GM21576 (cell line): Measurements from ENCODE around the gene ZNF460.

Experiments used
- ATAC-seq: cut with Tn5 transposase; IDR thresholded peaks from one replicate; pipeline ENCODE4 v1.9.1; 2021; ENCODE audit warnings: mild to moderate bottlenecking, moderate library complexity; ENCODE audit not compliant: unreplicated experiment

ZNF460 gene

GRCh38 chr19:57279418-57280164 lies 694 bp upstream of the ZNF460 start:
- ATAC-seq = peak; percentile 67

DNA sequence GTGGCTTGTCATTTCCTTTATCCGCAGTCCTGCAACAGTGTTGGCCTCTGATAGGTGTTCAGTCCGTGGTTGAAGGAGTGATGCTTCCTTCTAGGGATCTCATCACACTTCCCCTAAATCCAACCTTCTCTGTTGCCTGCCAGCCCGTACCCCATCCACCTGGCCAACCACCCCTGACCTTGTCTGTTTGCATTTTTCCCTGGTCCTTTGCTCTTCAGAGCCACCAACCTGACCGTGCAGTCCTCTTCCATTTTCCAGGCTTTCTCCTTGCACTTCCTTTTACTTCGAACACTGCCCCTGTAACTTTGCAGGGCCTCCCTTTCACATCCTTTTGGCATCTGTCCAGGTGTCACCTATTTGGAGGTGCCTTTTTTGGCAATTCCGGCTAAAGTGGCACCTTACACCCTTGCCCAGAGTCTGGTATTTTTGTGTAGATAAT lies 696 bp downstream of the ZNF460 start:
- ATAC-seq = no peak

GRCh38 chr19:57282011-57282643 lies 1.8 kb downstream of the ZNF460 start:
- ATAC-seq = no peak

GRCh38 chr19:57288373-57288772 lies 8.1 kb downstream of the ZNF460 start:
- ATAC-seq = no peak

DNA sequence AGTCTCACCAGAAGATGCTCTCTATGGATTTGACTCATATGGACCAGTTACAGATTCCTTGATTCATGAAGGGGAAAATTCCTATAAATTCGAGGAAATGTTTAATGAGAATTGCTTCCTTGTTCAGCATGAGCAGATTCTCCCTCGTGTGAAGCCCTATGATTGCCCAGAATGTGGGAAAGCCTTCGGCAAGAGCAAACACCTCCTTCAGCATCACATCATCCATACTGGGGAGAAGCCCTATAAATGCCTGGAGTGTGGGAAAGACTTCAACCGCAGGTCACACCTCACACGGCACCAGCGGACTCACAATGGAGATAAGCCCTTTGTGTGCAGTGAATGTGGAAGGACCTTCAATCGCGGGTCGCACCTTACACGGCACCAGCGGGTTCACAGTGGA lies 10.7 kb downstream of the ZNF460 start:
- no peak for ATAC-seq

- ATAC-seq = no peak
Observed at GRCh38 chr19:57292547-57292946, 12.3 kb downstream of the ZNF460 start.

- no peak for ATAC-seq
Observed at GRCh38 chr19:57293719-57294118, 13.4 kb downstream of the ZNF460 start.

DNA sequence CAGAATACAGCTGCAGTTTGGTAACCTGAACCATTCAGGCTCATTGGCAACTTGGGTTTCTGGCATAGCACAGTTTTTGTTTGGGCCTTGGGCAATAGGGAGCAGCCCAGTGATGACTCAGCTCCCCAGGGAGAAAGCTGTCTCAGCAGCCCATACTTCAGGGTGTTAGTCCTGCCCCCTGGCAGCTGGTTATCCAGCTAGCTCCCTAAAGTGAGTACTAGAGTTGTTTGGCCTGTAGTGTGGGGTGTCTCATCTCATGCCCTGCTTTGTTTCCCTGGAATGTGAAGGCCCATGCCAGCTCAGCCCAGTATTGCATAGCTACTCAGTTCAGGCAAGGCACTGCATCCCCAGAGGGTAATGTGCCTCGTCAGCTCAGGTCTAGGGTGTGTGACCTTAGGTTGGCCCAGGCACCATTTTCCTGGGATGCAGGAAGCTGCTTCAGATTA lies 21.8 kb downstream of the ZNF460 start:
- ATAC-seq = no peak

DNA sequence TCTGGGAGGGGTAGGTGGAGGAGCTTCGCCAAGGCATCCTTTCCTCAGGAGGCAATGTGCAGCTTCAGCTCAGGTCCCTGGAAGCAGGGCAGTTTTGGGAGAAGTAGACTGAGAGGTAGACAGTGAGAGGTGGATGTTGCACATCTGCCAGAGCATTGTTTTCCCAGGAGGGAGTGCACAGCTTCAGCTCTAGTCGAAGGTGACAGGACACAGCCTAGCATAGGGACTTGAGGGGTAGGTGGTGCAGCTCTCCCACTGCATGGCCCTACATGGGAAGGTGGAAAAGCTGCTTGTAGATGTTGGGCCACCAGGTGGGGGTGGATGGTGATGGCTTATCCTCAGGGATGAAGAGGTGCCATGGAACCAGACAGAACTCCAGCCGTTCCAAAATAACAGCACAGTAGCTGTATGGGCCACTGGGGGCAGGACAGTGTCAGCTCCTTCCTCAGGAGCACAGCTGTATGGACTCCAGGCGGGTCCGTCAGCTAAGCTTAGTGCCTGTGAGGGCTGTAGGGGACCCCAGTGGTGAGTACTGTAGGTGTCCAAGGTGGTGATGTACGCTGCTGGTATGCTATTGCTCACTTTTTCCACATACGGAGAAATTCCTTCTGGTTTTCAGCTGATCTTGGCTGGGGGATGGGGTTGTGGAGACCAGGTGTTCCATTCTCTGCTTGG lies 22.6 kb downstream of the ZNF460 start:
- no peak for ATAC-seq

DNA sequence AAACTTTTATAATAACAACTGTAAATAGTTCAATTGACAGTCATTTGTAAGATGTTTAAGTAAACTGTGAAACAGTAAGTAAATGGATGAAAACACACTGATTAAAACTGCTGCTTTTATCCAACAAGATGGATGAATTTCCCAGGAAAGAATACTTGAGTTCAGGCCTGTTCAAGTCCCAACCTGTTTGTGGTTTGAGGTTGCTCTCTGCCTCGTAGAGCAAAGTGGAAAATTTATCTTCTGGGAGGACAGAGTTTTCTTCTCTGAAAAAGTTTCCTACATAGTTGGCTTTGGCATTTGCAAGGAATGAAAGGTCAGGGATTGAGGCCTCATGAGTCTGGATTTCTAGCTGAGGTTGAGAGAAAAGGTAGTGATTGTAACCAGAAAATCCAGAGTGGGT lies 24.8 kb downstream of the ZNF460 start:
- ATAC-seq = no peak

DNA sequence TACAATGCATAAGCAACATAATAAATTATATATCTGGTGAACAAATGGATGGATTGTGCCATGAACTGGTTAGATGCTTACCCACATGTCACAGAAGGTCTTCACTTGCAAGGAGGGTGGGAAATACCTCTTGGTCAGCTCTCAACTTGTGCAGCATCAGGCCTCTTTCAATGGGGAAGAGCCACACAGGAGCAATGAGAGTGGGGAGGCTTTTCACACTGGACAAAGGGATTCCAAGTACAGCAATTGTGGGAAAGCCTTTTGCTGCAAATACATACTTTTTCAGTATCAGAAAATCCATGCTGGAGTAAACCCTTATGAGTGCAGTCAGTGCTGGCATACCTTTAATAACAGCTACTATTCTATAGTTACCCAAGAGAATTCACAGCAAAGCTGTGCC lies 28.2 kb downstream of the ZNF460 start:
- no peak for ATAC-seq

DNA sequence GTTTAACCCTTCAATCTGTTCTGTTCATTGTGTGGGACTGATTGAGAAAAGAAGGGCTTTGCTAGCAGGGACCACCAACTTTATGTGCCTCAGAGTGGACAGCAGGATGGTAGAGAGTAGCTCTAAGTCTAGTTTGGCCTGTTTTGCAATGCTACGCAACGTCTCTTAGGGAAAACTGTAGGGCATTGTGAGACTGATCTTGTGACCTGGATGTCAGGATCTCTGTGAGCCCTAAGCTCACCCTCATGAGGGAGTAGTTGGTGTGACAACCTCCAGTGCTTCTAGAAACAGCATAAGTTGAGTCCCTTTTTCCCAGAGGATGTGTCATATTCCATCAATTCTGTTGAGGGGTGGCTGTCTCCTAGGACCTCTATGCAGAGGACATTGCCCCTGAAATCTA lies 30.5 kb downstream of the ZNF460 start:
- no peak for ATAC-seq

DNA sequence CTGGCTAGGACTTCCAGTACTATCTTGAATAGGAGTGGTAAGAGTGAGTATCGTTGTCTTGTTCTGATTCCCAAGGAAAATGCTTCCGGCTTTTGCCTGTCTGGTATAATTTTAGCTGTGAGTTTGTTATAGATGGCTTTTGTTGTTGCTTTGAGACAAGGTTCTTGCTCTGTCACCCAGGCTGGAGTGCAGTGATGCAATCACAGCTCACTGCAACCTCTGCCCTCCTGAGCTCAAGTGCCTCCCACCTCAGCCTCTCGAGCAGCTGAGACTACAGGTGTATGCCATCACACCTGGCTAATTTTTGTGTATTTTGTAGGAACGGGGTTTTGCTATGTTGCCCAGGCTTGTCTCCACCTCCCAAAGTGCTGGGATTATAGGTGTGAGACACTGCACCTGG lies 33.9 kb downstream of the ZNF460 start:
- ATAC-seq = no peak

DNA sequence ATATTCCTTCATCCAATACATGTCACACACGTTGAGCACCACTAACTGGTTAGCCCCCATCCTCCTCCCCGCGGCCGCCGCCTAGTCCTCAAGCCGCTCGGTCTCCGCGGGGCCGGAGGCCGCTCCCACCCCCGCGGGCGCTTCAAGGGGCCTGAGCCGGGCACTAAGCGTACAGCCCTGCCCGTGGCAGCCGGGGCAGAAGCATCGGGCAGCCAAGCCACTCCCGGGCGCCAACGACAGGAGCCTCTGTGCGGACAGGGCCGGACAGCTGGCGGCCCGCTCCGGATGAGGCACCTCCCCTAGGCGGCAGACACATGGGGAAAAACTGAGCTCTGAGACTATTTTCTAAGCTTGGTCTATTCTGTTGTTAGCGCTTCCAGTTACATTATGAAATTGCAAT lies 37.2 kb downstream of the ZNF460 start:
- ATAC-seq = no peak

- ATAC-seq = no peak
Observed at GRCh38 chr19:57319869-57320179, 39.5 kb downstream of the ZNF460 start.

GRCh38 chr19:57320180-57321084 lies 40.1 kb downstream of the ZNF460 start, which contains the start of gene ZNF543:
TSS of gene ZNF543 (plus strand) at chr19:57320472. CDS start at chr19:57320854, 382 bp downstream.
- peak; percentile 96 for ATAC-seq

DNA sequence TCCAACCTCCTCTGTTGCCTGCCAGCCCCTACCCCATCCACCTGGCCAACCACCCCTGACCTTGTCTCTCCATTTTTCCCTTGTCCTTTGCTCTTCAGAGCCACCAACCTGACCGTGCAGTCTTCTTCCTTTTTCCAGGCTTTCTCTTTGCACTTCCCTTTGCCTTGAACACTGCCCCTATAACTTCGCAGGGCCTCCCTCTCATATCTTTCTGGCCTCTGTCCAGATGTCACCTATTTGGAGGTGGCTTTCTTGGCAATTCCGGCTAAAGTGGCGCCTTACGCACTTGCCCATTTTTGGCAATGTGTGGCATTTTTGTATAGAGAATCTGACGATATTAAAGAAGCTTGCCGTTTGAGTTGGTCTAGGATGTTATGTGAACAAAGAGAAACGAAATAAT lies 40.8 kb downstream of the ZNF460 start:
- ATAC-seq = no peak

DNA sequence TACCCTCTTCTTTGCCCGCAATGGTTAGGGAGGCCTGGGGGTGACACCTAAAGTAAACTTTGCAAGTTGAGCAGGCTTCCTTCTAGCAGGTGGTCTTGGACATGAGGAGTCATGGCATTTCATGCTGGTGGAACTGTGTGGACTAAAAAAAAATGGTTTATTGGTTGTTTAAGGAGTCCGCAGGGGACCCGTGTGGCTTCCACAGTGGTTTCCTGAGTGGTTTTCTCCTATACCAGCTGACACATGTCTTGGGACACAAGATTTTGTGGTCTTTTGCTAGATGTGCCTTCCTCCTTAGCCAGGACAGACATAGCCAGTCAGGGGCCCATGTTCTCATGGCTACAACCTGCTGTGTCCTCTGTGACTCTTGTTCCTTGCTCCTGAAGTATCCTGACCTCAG lies 41.5 kb downstream of the ZNF460 start:
- ATAC-seq = no peak

GRCh38 chr19:57324992-57325391 lies 44.7 kb downstream of the ZNF460 start:
- no peak for ATAC-seq

- ATAC-seq = no peak
Observed at GRCh38 chr19:57327993-57328392, 47.7 kb downstream of the ZNF460 start.

DNA sequence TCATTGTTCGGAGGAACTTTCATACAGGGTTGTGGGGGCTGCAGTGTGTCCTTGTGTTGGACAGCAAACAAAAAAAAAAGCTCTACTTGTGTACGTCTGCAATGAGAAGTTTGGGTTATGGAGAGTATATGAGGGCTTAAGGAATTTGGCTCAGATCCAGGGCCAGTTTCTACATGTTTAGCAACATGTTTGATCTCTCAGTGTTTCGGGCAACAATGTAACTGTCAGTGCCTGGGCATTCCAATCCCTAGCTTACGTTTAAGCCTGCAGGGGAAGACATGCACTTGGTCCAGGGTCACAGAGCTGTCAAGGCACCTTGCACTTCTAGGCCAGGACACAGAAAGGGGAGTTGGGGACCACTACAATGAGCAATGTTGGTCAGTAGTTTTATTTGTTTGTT lies 53.9 kb downstream of the ZNF460 start:
- no peak for ATAC-seq
